SK-N-SH (cell line): ENCODE data around the gene MYO1E. TPM values are rescaled to one million over a fixed set of nuclear protein-coding genes. Genes with fewer than 3 reads are reported as not detected.

Source experiments
- CTCF ChIA-PET: fragments of 300-600, 350-600 bp; formaldehyde crosslinking; extraction: SDS; loops from one replicate; lab custom pipeline; 2021; lab: Yijun Ruan, JAX
- POLR2A ChIA-PET: fragments of 350-600 bp; sonication (Branson Sonifier 250); formaldehyde crosslinking; extraction: SDS; loops from one replicate; lab custom pipeline; 2020; ENCODE audit warnings: antibody characterized with exemption, inconsistent platforms; lab: Yijun Ruan, JAX
- DNase-seq: peaks from one replicate; pipeline ENCODE4 v3.0.0; 2012
- H2AFZ ChIP-seq: fragments of 200-600 bp; sonication (generic); 2 replicates; pipeline ENCODE4 v1.8.1; 2016; ENCODE audit warnings: antibody characterized with exemption, mild to moderate bottlenecking, low read depth
- H3F3A ChIP-seq: fragments of 200-600 bp; sonication (generic); replicated peaks from 2 replicates; pipeline ENCODE3; 2016; ENCODE audit warnings: antibody characterized with exemption, mild to moderate bottlenecking; ENCODE audit not compliant: insufficient read depth
- H3K27ac ChIP-seq, 2 experiments: fragments of 200-500 bp in 1 of 2; fragments of 200-600 bp in 1 of 2; sonication (Bioruptor generic) in 1 of 2; sonication (generic), shearing (Covaris generic) in 1 of 2; 2 replicates each; pipeline versions ENCODE4 v1.5.1 to v1.6.1; 2014 to 2016; ENCODE audit warnings: low read depth in 2 of 2, inconsistent platforms in 1 of 2, low read length in 1 of 2, mild to moderate bottlenecking in 1 of 2, mixed read lengths in 1 of 2
- H3K27me3 ChIP-seq: fragments of 200-600 bp; sonication (generic), shearing (Covaris generic); 2 replicates; pipeline ENCODE4 v1.6.1; 2016; ENCODE audit warnings: mixed run types; ENCODE audit not compliant: insufficient read depth
- H3K36me3 ChIP-seq, 2 experiments: fragments of 200-500 bp in 1 of 2; fragments of 200-600 bp in 1 of 2; sonication (Bioruptor generic) in 1 of 2; sonication (generic) in 1 of 2; replicated peaks in 1 of 2; 2 replicates each; pipeline versions ENCODE3 to v1.5.1; 2014 to 2016; ENCODE audit warnings: low read length in 1 of 2, mild to moderate bottlenecking in 1 of 2; ENCODE audit not compliant: insufficient read depth in 2 of 2, control insufficient read depth in 1 of 2
- H3K4me1 ChIP-seq, 2 experiments: fragments of 200-500 bp in 1 of 2; fragments of 200-600 bp in 1 of 2; sonication (Bioruptor generic) in 1 of 2; sonication (generic), shearing (Covaris generic) in 1 of 2; 2 replicates each; pipeline versions ENCODE4 v1.5.1 to v1.6.1; 2014 to 2016; ENCODE audit warnings: low read depth in 1 of 2, low read length in 1 of 2, mixed run types in 1 of 2; ENCODE audit not compliant: insufficient read depth in 2 of 2, control insufficient read depth in 1 of 2
- H3K4me2 ChIP-seq: fragments of 200-600 bp; sonication (generic), shearing (Covaris generic); 2 replicates; pipeline ENCODE4 v1.6.1; 2017; ENCODE audit warnings: mixed run types
- H3K4me3 ChIP-seq, 2 experiments: fragments of 200-500 bp in 1 of 2; fragments of 200-600 bp in 1 of 2; sonication (Bioruptor generic) in 1 of 2; sonication (generic), shearing (Covaris generic) in 1 of 2; 2 replicates each; pipeline versions ENCODE4 v1.5.1 to v1.8.1; 2014 to 2016; ENCODE audit warnings: low read depth in 2 of 2, inconsistent platforms in 1 of 2, low read length in 1 of 2, mild to moderate bottlenecking in 1 of 2, mixed read lengths in 1 of 2, moderate library complexity in 1 of 2
- H3K79me2 ChIP-seq: fragments of 200-600 bp; sonication (generic); 2 replicates; pipeline ENCODE4 v1.8.1; 2017; ENCODE audit warnings: mild to moderate bottlenecking; ENCODE audit not compliant: insufficient read depth
- H3K9ac ChIP-seq: fragments of 200-600 bp; sonication (generic); 2 replicates; pipeline ENCODE4 v1.6.1; 2017; ENCODE audit warnings: mixed run types
- H3K9me2 ChIP-seq: fragments of 200-600 bp; sonication (generic); 2 replicates; pipeline ENCODE4 v1.6.1; 2017; ENCODE audit warnings: mixed run types
- H3K9me3 ChIP-seq: fragments of 200-600 bp; sonication (generic); 2 replicates; pipeline ENCODE4 v1.6.1; 2017; ENCODE audit warnings: mixed run types, mild to moderate bottlenecking, moderate library complexity
- H4K20me1 ChIP-seq: fragments of 200-600 bp; sonication (generic); 2 replicates; pipeline ENCODE4 v1.6.1; 2017; ENCODE audit warnings: mild to moderate bottlenecking, mixed run types; ENCODE audit not compliant: insufficient read depth
- EP300 ChIP-seq, 2 experiments: IDR thresholded peaks; 2 replicates each; pipeline versions ENCODE4 v1.4.0 to v1.6.1; 2012; ENCODE audit warnings: borderline replicate concordance in 1 of 2, low read depth in 1 of 2, low read length in 1 of 2
- FOSL2 ChIP-seq: IDR thresholded peaks from 2 replicates; pipeline ENCODE4 v1.4.0; 2012; ENCODE audit warnings: low read depth, mild to moderate bottlenecking, moderate library complexity, borderline replicate concordance
- FOXJ3 ChIP-seq: sonication (generic); formaldehyde crosslinking; IDR thresholded peaks from 2 replicates; pipeline ENCODE4 v1.5.1; 2020; ENCODE audit warnings: mild to moderate bottlenecking, missing genetic modification reagents
- MEF2A ChIP-seq: IDR thresholded peaks from 2 replicates; pipeline ENCODE4 v1.4.0; 2012; ENCODE audit warnings: low read depth, borderline replicate concordance
- MXI1 ChIP-seq: IDR thresholded peaks from 2 replicates; pipeline ENCODE4 v1.6.1; 2012; ENCODE audit warnings: mild to moderate bottlenecking, low read depth, low read length, improper control_type of control experiment
- NFIC ChIP-seq: IDR thresholded peaks from 2 replicates; pipeline ENCODE4 v1.4.0; 2012; ENCODE audit warnings: borderline replicate concordance
- POLR2AphosphoS5 ChIP-seq: IDR thresholded peaks from 2 replicates; pipeline ENCODE4 v1.6.1; 2012; ENCODE audit warnings: low read depth, low read length
- RCOR1 ChIP-seq: fragments of 150-350 bp; IDR thresholded peaks from 2 replicates; pipeline ENCODE4 v1.6.1; 2017; ENCODE audit warnings: antibody characterized with exemption, low read length
- RFX5 ChIP-seq: IDR thresholded peaks from 2 replicates; pipeline ENCODE4 v1.6.1; 2012; ENCODE audit warnings: mild to moderate bottlenecking, improper control_type of control experiment, low read length
- RXRA ChIP-seq: IDR thresholded peaks from 2 replicates; pipeline ENCODE4 v1.4.0; 2012; ENCODE audit warnings: low read depth, mild to moderate bottlenecking, borderline replicate concordance
- TAF1 ChIP-seq: IDR thresholded peaks from 2 replicates; pipeline ENCODE4 v1.6.1; 2012; ENCODE audit warnings: low read depth, mild to moderate bottlenecking, low read length, moderate library complexity, borderline replicate concordance
- TCF12 ChIP-seq: IDR thresholded peaks from 2 replicates; pipeline ENCODE4 v1.4.0; 2012
- YY1 ChIP-seq: IDR thresholded peaks from 2 replicates; pipeline ENCODE4 v1.4.0; 2012; ENCODE audit warnings: low read depth, mild to moderate bottlenecking
- WGBS: methylation state at CpG from one replicate; pipeline ENCODE4 v1.1.6; 2017; ENCODE audit warnings: low lambda C conversion rate; 5-methylcytosine and 5-hydroxymethylcytosine counted together
- polyA plus RNA-seq, 3 experiments: library from polyadenylated mRNA; depleted of rRNA; stranded (reverse); fragments of >200 nt; gene quantifications; 2 replicates each; pipeline ENCODE4 v1.2.3, GENCODE V29; 2012
- TF ChIP-seq, protein P1 (sequence below): IDR thresholded peaks from 2 replicates; pipeline ENCODE4 v1.6.1; 2012; ENCODE audit warnings: mild to moderate bottlenecking, low read depth, low read length, moderate library complexity
- TF ChIP-seq, protein P2 (sequence below): IDR thresholded peaks from 2 replicates; pipeline ENCODE4 v1.4.0; 2012; ENCODE audit warnings: low read depth

The MYO1E gene
- polyA plus RNA-seq, 1 of the 3 experiments (the other 2 are of a cell fraction) = 9.7 TPM

DNA sequence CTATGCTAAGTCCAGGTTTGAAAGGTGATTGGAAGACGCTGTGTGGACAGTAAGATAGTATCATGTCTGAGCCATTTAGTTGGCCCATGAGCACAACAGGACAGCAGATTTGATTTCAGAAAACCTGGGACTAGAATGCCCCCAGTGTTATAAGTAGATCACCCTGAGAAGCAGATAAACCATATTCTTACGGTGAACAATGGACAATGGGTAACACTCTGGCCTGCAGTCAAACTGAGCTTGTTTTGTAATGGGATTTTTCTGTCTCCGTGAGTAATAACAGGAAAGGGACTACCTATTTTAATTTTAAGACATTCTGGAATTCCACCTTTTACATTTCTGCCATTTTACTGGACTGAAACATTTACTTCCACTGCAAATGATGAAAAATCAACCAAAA is 94.6 kb downstream of the MYO1E start:
- H3K4me1 ChIP-seq = peaks cover 0 to 5% of the 10 kb centered on the region in 2 experiments; a peak in 2 of 4 replicates
- no peak for TF ChIP-seq NFIC
- TF ChIP-seq, protein P1, sequence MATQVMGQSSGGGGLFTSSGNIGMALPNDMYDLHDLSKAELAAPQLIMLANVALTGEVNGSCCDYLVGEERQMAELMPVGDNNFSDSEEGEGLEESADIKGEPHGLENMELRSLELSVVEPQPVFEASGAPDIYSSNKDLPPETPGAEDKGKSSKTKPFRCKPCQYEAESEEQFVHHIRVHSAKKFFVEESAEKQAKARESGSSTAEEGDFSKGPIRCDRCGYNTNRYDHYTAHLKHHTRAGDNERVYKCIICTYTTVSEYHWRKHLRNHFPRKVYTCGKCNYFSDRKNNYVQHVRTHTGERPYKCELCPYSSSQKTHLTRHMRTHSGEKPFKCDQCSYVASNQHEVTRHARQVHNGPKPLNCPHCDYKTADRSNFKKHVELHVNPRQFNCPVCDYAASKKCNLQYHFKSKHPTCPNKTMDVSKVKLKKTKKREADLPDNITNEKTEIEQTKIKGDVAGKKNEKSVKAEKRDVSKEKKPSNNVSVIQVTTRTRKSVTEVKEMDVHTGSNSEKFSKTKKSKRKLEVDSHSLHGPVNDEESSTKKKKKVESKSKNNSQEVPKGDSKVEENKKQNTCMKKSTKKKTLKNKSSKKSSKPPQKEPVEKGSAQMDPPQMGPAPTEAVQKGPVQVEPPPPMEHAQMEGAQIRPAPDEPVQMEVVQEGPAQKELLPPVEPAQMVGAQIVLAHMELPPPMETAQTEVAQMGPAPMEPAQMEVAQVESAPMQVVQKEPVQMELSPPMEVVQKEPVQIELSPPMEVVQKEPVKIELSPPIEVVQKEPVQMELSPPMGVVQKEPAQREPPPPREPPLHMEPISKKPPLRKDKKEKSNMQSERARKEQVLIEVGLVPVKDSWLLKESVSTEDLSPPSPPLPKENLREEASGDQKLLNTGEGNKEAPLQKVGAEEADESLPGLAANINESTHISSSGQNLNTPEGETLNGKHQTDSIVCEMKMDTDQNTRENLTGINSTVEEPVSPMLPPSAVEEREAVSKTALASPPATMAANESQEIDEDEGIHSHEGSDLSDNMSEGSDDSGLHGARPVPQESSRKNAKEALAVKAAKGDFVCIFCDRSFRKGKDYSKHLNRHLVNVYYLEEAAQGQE = no peak
- no peak for TF ChIP-seq FOSL2
- TF ChIP-seq TAF1 = no peak
- no peak for TF ChIP-seq MEF2A
- no peak for TF ChIP-seq MXI1
- TF ChIP-seq YY1 = no peak
- no peak for TF ChIP-seq RCOR1
- TF ChIP-seq, protein P2, sequence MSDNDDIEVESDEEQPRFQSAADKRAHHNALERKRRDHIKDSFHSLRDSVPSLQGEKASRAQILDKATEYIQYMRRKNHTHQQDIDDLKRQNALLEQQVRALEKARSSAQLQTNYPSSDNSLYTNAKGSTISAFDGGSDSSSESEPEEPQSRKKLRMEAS = no peak
- TF ChIP-seq EP300 (IDR thresholded peaks at IDR 0.05; ENCODE audit: borderline replicate concordance in 1 of 2, low read depth in 1 of 2, low read length in 1 of 2) = no peak
- TF ChIP-seq POLR2AphosphoS5 = no peak
- TF ChIP-seq TCF12 = no peak
- no peak for TF ChIP-seq RFX5
- no peak for TF ChIP-seq FOXJ3 (CRISPR knock-in tag)
- no peak for TF ChIP-seq RXRA
- TF ChIP-seq, all 33 proteins: peak for 0
- Histone ChIP-seq H3K9ac (no peak overlapping the region), H3K27ac (peak overlapping the region in 1 of 2 experiments; percentile 35; a peak in 1 of 4 replicates), H2AFZ (no peak overlapping the region), H3K4me3 (no peak overlapping the region), H3K9me2 (no peaks in the 10 kb centered on the region), H3F3A (no peaks in the 10 kb centered on the region), H3K4me2 (no peak overlapping the region), H3K27me3 (no peaks in the 10 kb centered on the region), H3K9me3 (no peaks in the 10 kb centered on the region), H3K79me2 (peaks cover 26% of the 10 kb centered on the region), H3K36me3 (no peaks in the 10 kb centered on the region), H4K20me1 (no peaks in the 10 kb centered on the region)
- CTCF ChIA-PET = interaction anchor here (2.6 kb wide), 1 partner anchor 17 kb away, joined by 10 read pairs; no protein-coding TSS in a partner anchor
- DNase-seq = no peak
- POLR2A ChIA-PET = no interaction called here
- WGBS = 70% methylated on average over 3 of the region's 3 CpGs
